ENCODE data around the gene TCF7L1.

DNA sequence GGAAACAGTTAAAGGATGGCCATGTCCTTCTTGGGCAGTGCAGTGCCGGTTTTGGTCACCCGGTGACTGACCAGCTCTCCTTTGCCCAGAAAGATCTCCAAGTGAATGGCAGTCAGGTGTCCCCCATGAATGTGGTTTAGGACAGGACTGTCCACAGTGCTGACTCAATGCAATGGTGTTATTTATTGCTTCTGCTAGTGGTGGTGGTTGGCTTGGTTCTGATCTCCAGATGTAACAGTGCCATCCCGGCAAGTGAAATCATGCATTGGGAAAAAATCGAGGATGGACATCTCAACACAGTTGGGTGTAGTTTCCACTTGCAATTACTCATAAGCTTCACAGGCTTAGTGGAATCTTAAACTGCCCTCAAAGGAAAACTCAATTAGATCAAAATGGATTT is 112.7 kb downstream of the TCF7L1 start:
- TF ChIP-seq, protein P1, sequence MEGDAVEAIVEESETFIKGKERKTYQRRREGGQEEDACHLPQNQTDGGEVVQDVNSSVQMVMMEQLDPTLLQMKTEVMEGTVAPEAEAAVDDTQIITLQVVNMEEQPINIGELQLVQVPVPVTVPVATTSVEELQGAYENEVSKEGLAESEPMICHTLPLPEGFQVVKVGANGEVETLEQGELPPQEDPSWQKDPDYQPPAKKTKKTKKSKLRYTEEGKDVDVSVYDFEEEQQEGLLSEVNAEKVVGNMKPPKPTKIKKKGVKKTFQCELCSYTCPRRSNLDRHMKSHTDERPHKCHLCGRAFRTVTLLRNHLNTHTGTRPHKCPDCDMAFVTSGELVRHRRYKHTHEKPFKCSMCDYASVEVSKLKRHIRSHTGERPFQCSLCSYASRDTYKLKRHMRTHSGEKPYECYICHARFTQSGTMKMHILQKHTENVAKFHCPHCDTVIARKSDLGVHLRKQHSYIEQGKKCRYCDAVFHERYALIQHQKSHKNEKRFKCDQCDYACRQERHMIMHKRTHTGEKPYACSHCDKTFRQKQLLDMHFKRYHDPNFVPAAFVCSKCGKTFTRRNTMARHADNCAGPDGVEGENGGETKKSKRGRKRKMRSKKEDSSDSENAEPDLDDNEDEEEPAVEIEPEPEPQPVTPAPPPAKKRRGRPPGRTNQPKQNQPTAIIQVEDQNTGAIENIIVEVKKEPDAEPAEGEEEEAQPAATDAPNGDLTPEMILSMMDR (IDR thresholded peaks at IDR 0.05; ENCODE audit: insufficient read depth, low read depth, low read length), result no peak
- no peak for TF ChIP-seq EZH2 (IDR thresholded peaks at IDR 0.05; ENCODE audit: insufficient read depth, low read length)

All from astrocyte (in vitro differentiated cells and primary cell).